ENCODE data around the gene DQX1.

Gene DQX1

DNA sequence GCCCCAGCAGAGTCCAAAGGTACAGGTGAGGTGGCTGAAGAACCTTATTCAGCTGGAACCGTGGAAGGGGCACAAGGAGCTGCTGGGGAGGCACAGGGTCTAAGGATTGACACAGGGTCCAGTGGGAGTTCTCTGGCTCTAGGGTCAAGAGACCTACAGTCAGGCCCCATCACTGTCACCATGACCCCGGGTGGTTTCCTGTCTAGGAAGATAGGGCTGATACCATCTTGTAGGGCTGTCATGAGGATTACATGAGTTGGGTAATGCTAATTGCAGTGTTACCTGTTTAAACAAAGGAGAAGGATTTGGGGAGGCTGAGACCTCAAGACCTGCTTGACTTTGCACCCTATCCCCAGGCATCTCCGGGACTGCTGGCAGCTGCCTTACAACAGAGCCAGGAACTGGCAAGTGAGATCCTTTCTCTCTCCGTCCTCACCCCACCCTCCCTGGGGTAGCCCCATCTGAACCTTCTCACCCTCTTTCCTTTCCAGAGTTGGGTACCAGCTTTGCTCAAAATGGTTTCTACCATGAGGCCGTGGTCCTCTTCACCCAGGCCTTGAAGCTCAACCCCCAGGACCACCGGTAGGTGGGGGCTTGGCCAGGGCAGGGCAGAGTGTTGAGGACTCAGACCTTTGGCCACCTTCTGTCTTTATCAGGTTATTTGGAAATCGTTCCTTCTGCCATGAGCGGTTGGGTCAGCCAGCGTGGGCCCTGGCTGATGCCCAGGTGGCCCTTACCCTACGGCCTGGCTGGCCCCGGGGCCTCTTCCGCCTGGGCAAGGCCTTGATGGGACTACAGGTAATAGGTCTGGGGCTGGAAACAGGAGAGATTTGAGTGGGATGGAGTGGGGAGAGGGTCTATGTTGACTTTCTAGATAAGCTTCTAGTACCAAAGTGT lies 34.1 kb downstream of the DQX1 start:
- no peak for ATAC-seq
- TF ChIP-seq GLIS3 (CRISPR knock-in tag; IDR thresholded peaks at IDR 0.05) = no peak
- TF ChIP-seq PPARA (CRISPR knock-in tag; IDR thresholded peaks at IDR 0.05; ENCODE audit: borderline replicate concordance) = no peak
- no peak for TF ChIP-seq ESRRG (CRISPR knock-in tag; IDR thresholded peaks at IDR 0.05)
- no peak for TF ChIP-seq CSDC2 (CRISPR knock-in tag; IDR thresholded peaks at IDR 0.05)
- no peak for TF ChIP-seq ZFP30 (CRISPR knock-in tag; IDR thresholded peaks at IDR 0.05)
- no peak for TF ChIP-seq ZNF8 (CRISPR knock-in tag; IDR thresholded peaks at IDR 0.05)
- TF ChIP-seq OSR1 (CRISPR knock-in tag; IDR thresholded peaks at IDR 0.05) = no peak
- TF ChIP-seq ZFP3 (CRISPR knock-in tag; IDR thresholded peaks at IDR 0.05) = no peak
- no peak for TF ChIP-seq TCF4 (CRISPR knock-in tag; IDR thresholded peaks at IDR 0.05; ENCODE audit: borderline replicate concordance)
- TF ChIP-seq, protein P1, sequence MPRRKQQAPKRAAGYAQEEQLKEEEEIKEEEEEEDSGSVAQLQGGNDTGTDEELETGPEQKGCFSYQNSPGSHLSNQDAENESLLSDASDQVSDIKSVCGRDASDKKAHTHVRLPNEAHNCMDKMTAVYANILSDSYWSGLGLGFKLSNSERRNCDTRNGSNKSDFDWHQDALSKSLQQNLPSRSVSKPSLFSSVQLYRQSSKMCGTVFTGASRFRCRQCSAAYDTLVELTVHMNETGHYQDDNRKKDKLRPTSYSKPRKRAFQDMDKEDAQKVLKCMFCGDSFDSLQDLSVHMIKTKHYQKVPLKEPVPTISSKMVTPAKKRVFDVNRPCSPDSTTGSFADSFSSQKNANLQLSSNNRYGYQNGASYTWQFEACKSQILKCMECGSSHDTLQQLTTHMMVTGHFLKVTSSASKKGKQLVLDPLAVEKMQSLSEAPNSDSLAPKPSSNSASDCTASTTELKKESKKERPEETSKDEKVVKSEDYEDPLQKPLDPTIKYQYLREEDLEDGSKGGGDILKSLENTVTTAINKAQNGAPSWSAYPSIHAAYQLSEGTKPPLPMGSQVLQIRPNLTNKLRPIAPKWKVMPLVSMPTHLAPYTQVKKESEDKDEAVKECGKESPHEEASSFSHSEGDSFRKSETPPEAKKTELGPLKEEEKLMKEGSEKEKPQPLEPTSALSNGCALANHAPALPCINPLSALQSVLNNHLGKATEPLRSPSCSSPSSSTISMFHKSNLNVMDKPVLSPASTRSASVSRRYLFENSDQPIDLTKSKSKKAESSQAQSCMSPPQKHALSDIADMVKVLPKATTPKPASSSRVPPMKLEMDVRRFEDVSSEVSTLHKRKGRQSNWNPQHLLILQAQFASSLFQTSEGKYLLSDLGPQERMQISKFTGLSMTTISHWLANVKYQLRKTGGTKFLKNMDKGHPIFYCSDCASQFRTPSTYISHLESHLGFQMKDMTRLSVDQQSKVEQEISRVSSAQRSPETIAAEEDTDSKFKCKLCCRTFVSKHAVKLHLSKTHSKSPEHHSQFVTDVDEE (CRISPR knock-in tag; IDR thresholded peaks at IDR 0.05) = no peak
- no peak for TF ChIP-seq SNAI2 (CRISPR knock-in tag; IDR thresholded peaks at IDR 0.05)
- TF ChIP-seq, protein P2, sequence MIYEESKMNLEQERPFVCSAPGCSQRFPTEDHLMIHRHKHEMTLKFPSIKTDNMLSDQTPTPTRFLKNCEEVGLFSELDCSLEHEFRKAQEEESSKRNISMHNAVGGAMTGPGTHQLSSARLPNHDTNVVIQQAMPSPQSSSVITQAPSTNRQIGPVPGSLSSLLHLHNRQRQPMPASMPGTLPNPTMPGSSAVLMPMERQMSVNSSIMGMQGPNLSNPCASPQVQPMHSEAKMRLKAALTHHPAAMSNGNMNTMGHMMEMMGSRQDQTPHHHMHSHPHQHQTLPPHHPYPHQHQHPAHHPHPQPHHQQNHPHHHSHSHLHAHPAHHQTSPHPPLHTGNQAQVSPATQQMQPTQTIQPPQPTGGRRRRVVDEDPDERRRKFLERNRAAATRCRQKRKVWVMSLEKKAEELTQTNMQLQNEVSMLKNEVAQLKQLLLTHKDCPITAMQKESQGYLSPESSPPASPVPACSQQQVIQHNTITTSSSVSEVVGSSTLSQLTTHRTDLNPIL (CRISPR knock-in tag; IDR thresholded peaks at IDR 0.05; ENCODE audit: low read depth) = no peak
- no peak for TF ChIP-seq PATZ1 (CRISPR knock-in tag; IDR thresholded peaks at IDR 0.05; ENCODE audit: borderline replicate concordance)
- TF ChIP-seq RARB (CRISPR knock-in tag; IDR thresholded peaks at IDR 0.05) = no peak
- no peak for TF ChIP-seq ARNTL (CRISPR knock-in tag; IDR thresholded peaks at IDR 0.05; ENCODE audit: borderline replicate concordance, low read depth)
- no peak for TF ChIP-seq BACH2 (CRISPR knock-in tag; IDR thresholded peaks at IDR 0.05; ENCODE audit: borderline replicate concordance)

DNA sequence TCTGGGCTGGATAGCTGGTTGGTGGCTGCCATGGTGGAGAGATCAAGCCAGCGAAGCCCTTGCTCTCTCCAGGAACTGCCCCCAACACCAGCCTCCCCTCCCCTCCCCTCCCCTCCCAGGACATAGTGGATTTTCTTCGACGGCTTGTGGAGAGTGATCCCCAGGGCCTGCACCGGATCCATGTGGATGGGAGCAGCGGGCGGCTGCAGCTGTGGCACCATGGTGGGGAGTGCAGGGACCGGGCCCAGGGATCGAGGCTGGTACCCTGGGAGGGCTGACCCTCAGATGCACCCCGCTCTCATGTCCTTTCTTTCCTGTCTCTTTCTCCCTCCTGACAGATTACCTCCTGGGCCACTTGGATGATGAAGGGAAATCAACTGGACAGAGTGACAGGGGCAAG lies 36.1 kb downstream of the DQX1 start:
- ATAC-seq = no peak
- TF ChIP-seq ZC3H10 (CRISPR knock-in tag; IDR thresholded peaks at IDR 0.05) (no peak), BACH2 (CRISPR knock-in tag; IDR thresholded peaks at IDR 0.05; ENCODE audit: borderline replicate concordance) (no peak), RARB (CRISPR knock-in tag; IDR thresholded peaks at IDR 0.05) (no peak)

GRCh38 chr2:74488643-74489481 lies 37.2 kb downstream of the DQX1 start:
- no peak for ATAC-seq
- TF ChIP-seq ZC3H10 (CRISPR knock-in tag; IDR thresholded peaks at IDR 0.05) (no peak), RARB (CRISPR knock-in tag; IDR thresholded peaks at IDR 0.05) (no peak), BACH2 (CRISPR knock-in tag; IDR thresholded peaks at IDR 0.05; ENCODE audit: borderline replicate concordance) (no peak), POU6F1 (CRISPR knock-in tag; IDR thresholded peaks at IDR 0.05; ENCODE audit: borderline replicate concordance, low read depth) (no peak), PPARA (CRISPR knock-in tag; IDR thresholded peaks at IDR 0.05; ENCODE audit: borderline replicate concordance) (no peak), SNAI2 (CRISPR knock-in tag; IDR thresholded peaks at IDR 0.05) (no peak), ARNTL (CRISPR knock-in tag; IDR thresholded peaks at IDR 0.05; ENCODE audit: borderline replicate concordance, low read depth) (no peak), ISL1 (CRISPR knock-in tag; IDR thresholded peaks at IDR 0.05) (no peak), ZNF8 (CRISPR knock-in tag; IDR thresholded peaks at IDR 0.05) (no peak)
- TF ChIP-seq, protein P2 (CRISPR knock-in tag; IDR thresholded peaks at IDR 0.05; ENCODE audit: low read depth) = no peak

All from SK-N-SH treated with all-trans-retinoic acid at 6 μM for 48 hours (cell line).